GM21515 (cell line): ENCODE data around the gene HPSE2.

Experiments
- ATAC-seq: cut with Tn5 transposase; IDR thresholded peaks from one replicate; pipeline ENCODE4 v1.9.1; 2021; ENCODE audit not compliant: unreplicated experiment

HPSE2 gene

GRCh38 chr10:98696516-98696915 is 539.1 kb downstream of the HPSE2 start:
- no peak for ATAC-seq

GRCh38 chr10:98694883-98695282 is 540.8 kb downstream of the HPSE2 start:
- ATAC-seq, result no peak

- no peak for ATAC-seq
Observed at GRCh38 chr10:98694014-98694413, 541.6 kb downstream of the HPSE2 start.

- no peak for ATAC-seq
Observed at GRCh38 chr10:98687685-98688084, 548.0 kb downstream of the HPSE2 start.

- ATAC-seq, result no peak
Observed at GRCh38 chr10:98684019-98684899, 551.4 kb downstream of the HPSE2 start.

- ATAC-seq, result no peak
Observed at GRCh38 chr10:98676895-98677294, 558.8 kb downstream of the HPSE2 start.

GRCh38 chr10:98675902-98676301 is 559.8 kb downstream of the HPSE2 start:
- no peak for ATAC-seq

GRCh38 chr10:98673171-98673782 is 562.4 kb downstream of the HPSE2 start:
- ATAC-seq, result no peak

- ATAC-seq, result no peak
Observed at GRCh38 chr10:98667081-98667480, 568.6 kb downstream of the HPSE2 start.

GRCh38 chr10:98666276-98666675 is 569.4 kb downstream of the HPSE2 start:
- no peak for ATAC-seq

- peak; percentile 94 for ATAC-seq
Observed at GRCh38 chr10:98664329-98665042, 571.2 kb downstream of the HPSE2 start.

- ATAC-seq, result no peak
Observed at GRCh38 chr10:98659951-98660350, 575.7 kb downstream of the HPSE2 start.

GRCh38 chr10:98655492-98655891 is 580.2 kb downstream of the HPSE2 start:
- no peak for ATAC-seq

- no peak for ATAC-seq
Observed at GRCh38 chr10:98649170-98649569, 586.5 kb downstream of the HPSE2 start.

- ATAC-seq, result no peak
Observed at GRCh38 chr10:98646998-98647917, 588.4 kb downstream of the HPSE2 start.

- no peak for ATAC-seq
Observed at GRCh38 chr10:98644466-98644865, 591.2 kb downstream of the HPSE2 start.

- ATAC-seq, result no peak
Observed at GRCh38 chr10:98642281-98642680, 593.4 kb downstream of the HPSE2 start.

GRCh38 chr10:98638920-98639319 is 596.7 kb downstream of the HPSE2 start:
- no peak for ATAC-seq

- no peak for ATAC-seq
Observed at GRCh38 chr10:98636921-98637329, 598.7 kb downstream of the HPSE2 start.

GRCh38 chr10:98632456-98633150 is 603.0 kb downstream of the HPSE2 start:
- ATAC-seq, result no peak
